Measurements from ENCODE around the gene PNPLA7. TPM values are rescaled to one million over a fixed set of nuclear protein-coding genes. Genes with fewer than 3 reads are reported as not detected.

The PNPLA7 gene
- total and polyA plus RNA-seq, 2 of the 4 experiments (the other 2 are of a cell fraction), result under 0.01 to 0.89 TPM

GRCh38 chr9:137522746-137523455 lies 27.3 kb downstream of the PNPLA7 start:
- dilution Hi-C loops (cut with HindIII; ENCODE audit: low sequenced_read_pairs, unreplicated experiment), result no loop called here
- intact Hi-C loops (cut with micrococcal nuclease), result no loop called here

More at GRCh38 chr9:137522746-137523455, 27.3 kb downstream of the PNPLA7 start:
- BruUV-seq (replicated peaks), result no TSS peak
- Histone ChIP-seq H4K20me1 (ENCODE audit: insufficient read depth, low read length) (no peaks in the 10 kb centered on the region), H3K9me3 (ENCODE audit: control insufficient read depth, insufficient read depth, low read length) (no peaks in the 10 kb centered on the region), H2BK20ac (ENCODE audit: low read depth, low read length) (no peak overlapping the region), H2BK120ac (ENCODE audit: low read depth, low read length) (no peak overlapping the region), H3K14ac (replicated peaks; ENCODE audit: low read depth, low read length) (no peak overlapping the region), H2AK5ac (ENCODE audit: low read depth, low read length) (no peak overlapping the region), H3K9me1 (ENCODE audit: insufficient read depth, low read length) (no peaks in the 10 kb centered on the region), H2AK9ac (replicated peaks; ENCODE audit: low read depth, low read length, poor library complexity) (no peak overlapping the region), H3K56ac (ENCODE audit: extremely low read depth, insufficient read depth, low read length) (no peak overlapping the region), H3K4me3 (ENCODE audit: insufficient read depth, low read depth, low read length) (no peak overlapping the region), H4K91ac (ENCODE audit: insufficient read depth, low read depth, low read length) (no peak overlapping the region), H3K18ac (ENCODE audit: low read depth, low read length) (no peak overlapping the region), H3K27ac (ENCODE audit: insufficient read depth, low read length) (no peak overlapping the region), H2BK5ac (ENCODE audit: low read depth, low read length, poor library complexity, severe bottlenecking) (no peak overlapping the region), H3K4ac (ENCODE audit: low read depth, low read length) (no peak overlapping the region), H3K79me1 (ENCODE audit: low read depth in 1 of 2, low read length in 2 of 2) (no peaks in the 10 kb centered on the region), H2AFZ (replicated peaks; ENCODE audit: low read length, poor library complexity) (no peak overlapping the region), H3K4me1 (ENCODE audit: control insufficient read depth, insufficient read depth, low read length) (no peaks in the 10 kb centered on the region), H4K8ac (ENCODE audit: low read depth in 2 of 2, low read length in 2 of 2) (no peak overlapping the region), H3K27me3 (ENCODE audit: control insufficient read depth, insufficient read depth, low read length) (no peaks in the 10 kb centered on the region; the same call in 1 of the 2 replicates), H3K9ac (ENCODE audit: low read depth, low read length) (no peak overlapping the region), H3K23ac (ENCODE audit: low read depth, low read length) (no peak overlapping the region), H4K5ac (ENCODE audit: low read depth, low read length) (no peak overlapping the region), H3K36me3 (ENCODE audit: control insufficient read depth, insufficient read depth, low read length) (no peaks in the 10 kb centered on the region), H3K4me2 (ENCODE audit: low read depth, low read length) (no peak overlapping the region), H2BK15ac (ENCODE audit: low read depth, low read length) (no peak overlapping the region)
- CTCF ChIA-PET, result no interaction called here
- POLR2A ChIA-PET (ENCODE audit: unreplicated experiment), result no interaction called here
- TF ChIP-seq USF2 (IDR thresholded peaks at IDR 0.05; ENCODE audit: low read depth, low read length), result no peak
- TF ChIP-seq POLR2A (IDR thresholded peaks at IDR 0.05; ENCODE audit: low read depth, low read length), result no peak
- TF ChIP-seq SMC3 (IDR thresholded peaks at IDR 0.05; ENCODE audit: low read depth, low read length), result no peak
- TF ChIP-seq RCOR1 (IDR thresholded peaks at IDR 0.05; ENCODE audit: insufficient replicate concordance, low read length), result no peak
- TF ChIP-seq MAFK (IDR thresholded peaks at IDR 0.05; ENCODE audit: low read depth, low read length), result no peak
- TF ChIP-seq FOS (IDR thresholded peaks at IDR 0.05; ENCODE audit: low read depth, low read length), result no peak
- TF ChIP-seq RAD21 (IDR thresholded peaks at IDR 0.05; ENCODE audit: low read length), result no peak
- TF ChIP-seq CEBPB (IDR thresholded peaks at IDR 0.05; ENCODE audit: low read depth, low read length), result no peak
- TF ChIP-seq CHD1 (IDR thresholded peaks at IDR 0.05; ENCODE audit: low read depth, low read length), result no peak
- TF ChIP-seq BHLHE40 (IDR thresholded peaks at IDR 0.05; ENCODE audit: low read depth, low read length), result no peak
- no peak for TF ChIP-seq MAZ (IDR thresholded peaks at IDR 0.05; ENCODE audit: borderline replicate concordance, low read depth, low read length)
- TF ChIP-seq RFX5 (IDR thresholded peaks at IDR 0.05; ENCODE audit: low read depth, low read length), result no peak
- no peak for TF ChIP-seq CTCF (conservative IDR thresholded peaks at IDR 0.05; ENCODE audit: low read depth, low read length)
- TF ChIP-seq NFE2L2 (IDR thresholded peaks at IDR 0.05; ENCODE audit: low read depth, low read length), result no peak
- in situ Hi-C loops (cut with MboI; ENCODE audit: low sequenced_read_pairs), result no loop called here
- ATAC-seq (ENCODE audit: low read depth), result no peak
- no peak for DNase-seq
- WGBS, 2 experiments (ENCODE audit: extremely low coverage in 2 of 2, insufficient read length in 1 of 2), result 80% methylated on average over 7 of the region's 36 CpGs; no CpG with 5 or more reads in 1 of the 2 experiments

All from IMR-90 (cell line).